HEK293 (cell line): ENCODE measurements around the gene CACNA2D3.

Experiments used
- AEBP2 ChIP-seq: fragments of 450-650 bp; formaldehyde crosslinking; IDR thresholded peaks from 2 replicates; pipeline ENCODE4 v1.5.1; 2016; ENCODE audit warnings: missing biosample characterization, missing genetic modification characterization, borderline replicate concordance
- CTCF ChIP-seq: fragments of 450-650 bp; formaldehyde crosslinking; IDR thresholded peaks from 2 replicates; pipeline ENCODE4 v1.5.1; 2016; ENCODE audit warnings: missing biosample characterization, missing genetic modification characterization
- KLF16 ChIP-seq: fragments of 450-650 bp; formaldehyde crosslinking; IDR thresholded peaks from 2 replicates; pipeline ENCODE4 v1.5.1; 2017; ENCODE audit warnings: missing biosample characterization, missing genetic modification characterization
- PRDM10 ChIP-seq: fragments of 450-650 bp; formaldehyde crosslinking; IDR thresholded peaks from 2 replicates; pipeline ENCODE4 v1.5.1; 2016; ENCODE audit warnings: missing biosample characterization, missing genetic modification characterization
- ZBTB11 ChIP-seq: fragments of 450-650 bp; formaldehyde crosslinking; conservative IDR thresholded peaks from 2 replicates; pipeline ENCODE4 v1.5.1; 2016; ENCODE audit warnings: low read depth, missing biosample characterization, missing genetic modification characterization
- ZFP3 ChIP-seq: fragments of 450-650 bp; formaldehyde crosslinking; IDR thresholded peaks from 2 replicates; pipeline ENCODE4 v1.5.1; 2016; ENCODE audit warnings: low read depth, missing biosample characterization, missing genetic modification characterization
- ZNF274 ChIP-seq, 2 experiments: fragments of 200-500 bp in 1 of 2; fragments of 450-650 bp in 1 of 2; sonication (Bioruptor generic) in 1 of 2; formaldehyde crosslinking in 1 of 2; IDR thresholded peaks; 2 replicates each; pipeline versions ENCODE4 v1.5.1 to v1.6.1; 2014 to 2016; ENCODE audit warnings: borderline replicate concordance in 1 of 2, inconsistent platforms in 1 of 2, low read length in 1 of 2, missing biosample characterization in 1 of 2, missing genetic modification characterization in 1 of 2
- ZNF558 ChIP-seq: fragments of 450-650 bp; formaldehyde crosslinking; IDR thresholded peaks from 2 replicates; pipeline ENCODE4 v1.5.1; 2016; ENCODE audit warnings: missing biosample characterization, missing genetic modification characterization
- ZNF837 ChIP-seq: fragments of 450-650 bp; formaldehyde crosslinking; IDR thresholded peaks from 2 replicates; pipeline ENCODE4 v1.5.1; 2016; ENCODE audit warnings: missing biosample characterization, missing genetic modification characterization

GRCh38 chr3:54888873-54889272, 766.5 kb downstream of the CACNA2D3 start:
- TF ChIP-seq CTCF (tag by site-specific recombination) (no peak), ZNF558 (tag by site-specific recombination) (no peak), AEBP2 (tag by site-specific recombination) (no peak), KLF16 (tag by site-specific recombination) (no peak), ZNF274 (IDR thresholded peaks at IDR 0.05; ENCODE audit: low read length) (no peak), ZNF274 (tag by site-specific recombination; IDR thresholded peaks at IDR 0.05; ENCODE audit: borderline replicate concordance) (no peak), ZNF837 (tag by site-specific recombination) (no peak), ZBTB11 (no peak), ZFP3 (tag by site-specific recombination) (no peak), PRDM10 (tag by site-specific recombination) (no peak)
